LHCN-M2 (cell line): Measurements from ENCODE around the gene HYKK. TPM values are rescaled to one million over a fixed set of nuclear protein-coding genes. Genes with fewer than 3 reads are reported as not detected.
"Not testable (repeated sequence)": the region's sequence is repeated elsewhere in the genome, so short reads cannot be mapped to it uniquely, and the experiment has no call there.

Experiments
- DNase-seq: peaks from one replicate; pipeline ENCODE4 v3.0.0-alpha.2; 2012; ENCODE audit warnings: low read depth
- total RNA-seq: library from RNA; depleted of rRNA; stranded (reverse); fragments of >200 nt; gene quantifications from 2 replicates; pipeline ENCODE4 v1.2.3, GENCODE V29; 2014

HYKK gene
- total RNA-seq, 1 experiment from 2014 or later = 2.2 TPM

DNA sequence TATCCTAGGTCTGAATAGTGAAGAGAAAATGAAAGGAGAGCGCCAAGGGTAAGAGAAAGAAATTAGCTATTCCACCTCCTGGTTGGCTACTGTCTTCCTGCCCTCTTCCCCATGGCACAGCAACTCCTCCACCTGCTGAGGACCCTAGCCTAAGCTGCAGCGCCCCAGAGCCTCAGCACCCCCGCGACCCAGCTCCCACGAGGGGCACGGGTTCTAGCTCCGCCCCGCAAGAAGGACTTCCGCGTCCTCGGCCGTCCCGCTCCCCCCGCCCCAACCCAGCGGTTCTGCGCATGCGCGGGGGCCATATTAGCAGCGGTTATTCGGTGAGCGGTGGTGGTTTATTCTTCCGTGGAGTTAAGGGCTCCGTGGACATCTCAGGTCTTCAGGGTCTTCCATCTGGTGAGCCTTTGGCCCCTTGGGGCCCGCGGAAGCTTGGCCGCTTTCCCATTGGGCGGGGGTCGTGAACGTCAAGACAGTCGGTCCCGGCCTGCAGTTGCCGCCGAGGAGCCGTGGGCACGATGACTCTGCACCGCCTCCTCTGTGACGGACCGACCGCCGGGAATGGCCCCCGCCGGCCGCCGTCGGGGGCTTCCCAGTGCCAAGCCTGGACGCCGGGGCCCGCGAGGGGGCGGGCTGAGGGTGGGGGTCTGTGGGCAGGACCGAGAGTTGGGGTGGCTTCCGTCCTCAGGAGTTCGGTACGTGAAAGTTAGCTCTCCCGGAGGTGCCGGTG lies 32.9 kb downstream of the HYKK start, which contains the start of gene PSMA4:
Gene PSMA4, plus strand, starts transcription at position 304 of the 730 bp plus-strand sequence. CDS start 1,484 bp downstream, outside the sequence.
- DNase-seq = peak; percentile 81

DNA sequence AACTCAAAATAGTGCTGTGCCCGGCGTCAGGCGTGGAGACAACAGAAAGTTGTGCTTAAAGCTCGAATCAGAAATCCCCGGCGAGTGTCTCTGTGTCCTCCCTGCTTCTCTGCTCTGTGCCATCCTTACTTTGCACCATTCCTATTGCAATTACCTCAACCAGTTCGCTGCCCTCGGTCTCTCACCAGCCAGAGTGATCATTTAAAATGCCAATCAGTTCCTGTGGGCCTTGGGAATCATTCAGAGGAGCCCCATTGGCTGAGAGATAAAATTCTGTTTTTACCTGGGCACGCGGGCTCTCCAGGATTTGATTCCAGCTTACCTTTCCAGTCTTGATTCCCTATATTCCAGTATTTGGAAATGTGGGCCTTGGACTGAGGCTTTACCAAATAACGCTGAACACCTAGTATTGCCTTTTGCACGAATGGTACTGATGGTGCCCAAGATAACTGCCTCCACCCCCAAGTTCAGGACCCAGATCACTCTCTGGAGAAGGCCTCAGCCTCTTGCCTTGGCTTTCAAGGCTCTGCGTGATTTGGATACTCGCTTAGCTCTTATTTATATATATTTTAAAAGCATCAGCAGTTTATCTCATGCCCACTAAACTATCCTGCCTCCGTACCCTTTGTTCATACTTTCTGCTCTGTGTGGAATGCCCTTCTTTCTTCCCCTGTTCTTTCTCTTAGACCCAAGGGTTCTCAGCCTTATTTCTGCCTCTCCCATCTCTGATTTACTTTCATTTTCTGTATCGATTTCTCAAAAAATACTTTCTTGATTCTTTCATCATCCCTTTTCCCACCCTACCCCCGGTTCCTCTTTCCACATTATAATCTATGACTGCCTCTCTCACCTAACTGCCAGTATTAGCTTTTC lies 33.7 kb downstream of the HYKK start:
- peak; percentile 1 for DNase-seq

DNA sequence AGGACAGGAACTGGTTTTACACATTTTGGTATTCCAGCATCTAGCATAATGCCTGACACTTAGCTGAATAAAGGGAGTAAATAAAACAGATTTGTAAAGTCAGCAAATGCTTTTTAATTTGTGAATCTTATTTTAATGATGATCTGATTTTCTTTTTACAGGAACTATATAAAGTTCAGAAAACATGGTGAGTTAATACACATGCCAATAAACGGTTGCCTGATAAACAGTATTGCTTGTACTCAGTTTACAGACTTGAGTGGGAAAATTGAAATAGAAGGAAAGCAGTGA lies 34.3 kb downstream of the HYKK start:
- no peak for DNase-seq

DNA sequence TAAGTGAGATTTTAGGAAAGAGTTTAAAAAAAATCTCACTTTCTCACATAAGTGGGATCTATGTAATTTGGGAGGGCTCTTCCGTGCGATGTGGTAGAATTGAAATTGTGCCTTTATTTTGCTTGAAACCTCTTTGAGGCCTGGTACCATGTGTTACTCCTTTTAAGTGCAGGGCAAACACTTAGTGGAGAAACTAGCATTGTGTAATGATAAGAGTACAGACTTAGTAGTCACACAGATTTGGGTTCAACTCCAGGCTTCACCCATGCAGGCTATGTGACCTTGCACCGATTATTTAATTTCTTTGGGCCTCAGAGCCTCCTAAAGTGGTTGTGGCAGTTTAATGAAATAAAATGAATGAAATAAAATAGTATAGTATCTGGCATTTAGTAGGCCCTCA lies 35.3 kb downstream of the HYKK start:
- no peak for DNase-seq

DNA sequence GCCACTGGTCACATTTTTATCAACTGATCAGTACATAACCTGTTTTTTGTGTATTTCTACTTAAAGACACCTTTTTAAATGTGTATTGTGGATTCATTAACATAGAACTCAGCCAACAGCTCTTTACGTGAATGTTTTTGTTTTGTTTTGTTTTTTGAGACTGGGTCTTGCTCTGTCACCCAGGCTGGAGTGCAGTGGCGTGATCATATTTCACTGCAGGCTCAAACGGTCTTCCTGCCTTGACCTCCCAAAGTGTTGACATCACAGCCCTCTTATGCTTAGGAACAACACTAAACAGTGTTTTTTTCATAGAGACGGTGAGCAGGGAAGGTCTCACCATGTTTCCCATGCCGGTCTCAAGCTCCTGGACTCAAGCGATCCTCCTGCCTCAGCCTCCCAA lies 42.8 kb downstream of the HYKK start:
- no peak for DNase-seq

DNA sequence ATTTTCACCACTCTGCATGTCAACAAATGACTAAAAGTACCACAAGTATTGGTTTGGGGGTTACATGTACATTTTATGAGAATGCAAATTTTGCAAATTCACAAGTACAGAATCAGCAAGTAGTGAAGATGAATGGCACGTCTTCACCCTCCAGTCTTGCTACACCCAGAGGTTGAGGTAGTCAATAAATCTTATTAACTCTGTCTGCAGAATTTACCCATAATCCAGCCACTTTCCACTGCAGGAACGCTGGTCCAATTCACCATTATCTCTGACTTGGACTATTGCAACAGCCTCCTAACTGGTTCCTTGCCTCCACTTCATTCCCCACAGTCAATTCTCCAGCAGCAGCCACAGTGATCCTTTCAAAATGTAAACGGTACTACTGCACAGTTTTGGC lies 43.4 kb downstream of the HYKK start:
- no peak for DNase-seq

DNA sequence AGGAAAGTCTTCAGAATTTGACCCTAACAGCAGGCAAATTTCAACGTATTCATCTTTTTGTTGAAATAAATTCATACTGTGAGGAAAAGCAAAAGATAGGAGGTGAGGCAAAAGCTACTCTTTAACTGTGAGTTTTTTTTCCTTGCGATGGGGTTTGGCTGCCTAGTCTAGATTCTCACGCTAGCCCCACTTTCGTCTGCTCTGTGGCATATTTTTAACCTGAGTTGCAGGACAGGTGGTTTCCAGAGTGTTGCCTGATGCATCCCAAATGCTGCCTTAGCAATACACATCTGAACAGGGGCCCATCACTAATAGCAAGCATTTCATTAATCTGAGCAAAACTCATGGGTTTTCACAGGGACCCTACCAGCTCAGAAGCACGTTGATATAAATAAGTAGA lies 44.5 kb downstream of the HYKK start:
- DNase-seq = no peak

DNA sequence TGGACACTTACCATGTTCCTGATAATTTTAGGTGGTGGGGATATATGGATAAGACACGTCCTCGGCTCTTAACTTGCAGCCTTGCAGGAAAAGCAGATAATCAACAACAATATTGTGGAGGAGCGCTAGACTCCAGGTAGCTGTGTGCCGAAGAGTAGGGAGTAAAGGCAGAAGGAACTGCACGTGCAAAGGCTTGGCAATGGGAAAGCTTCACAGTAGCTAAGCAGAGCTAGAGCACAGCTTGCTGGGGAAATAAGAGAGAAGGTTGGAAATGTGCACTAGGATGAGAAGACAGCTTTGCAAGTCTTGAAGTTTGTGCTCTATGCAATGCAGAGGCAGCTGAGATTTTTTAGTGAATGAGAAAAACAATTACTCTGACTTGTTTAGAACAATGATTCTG lies 45.2 kb downstream of the HYKK start:
- DNase-seq = no peak

DNA sequence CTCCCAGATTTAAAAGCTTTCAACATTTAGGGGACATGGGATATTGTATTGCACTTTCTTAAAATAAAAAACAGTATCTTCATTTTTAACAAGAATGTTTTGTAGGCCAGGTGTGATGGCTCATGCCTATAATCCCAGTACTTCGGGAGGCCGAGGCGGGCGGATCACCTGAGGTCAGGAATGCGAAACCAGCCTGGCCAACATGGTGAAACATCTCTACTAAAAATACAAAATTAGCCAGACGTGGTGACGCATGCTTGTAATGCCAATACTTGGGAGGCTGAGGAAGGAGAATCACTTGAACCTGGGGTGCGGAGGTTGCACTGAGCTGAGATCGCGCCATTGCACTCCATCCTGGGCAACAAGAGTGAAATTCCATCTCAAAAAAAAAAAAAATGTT lies 52.8 kb downstream of the HYKK start:
- not testable (repeated sequence) for DNase-seq

DNA sequence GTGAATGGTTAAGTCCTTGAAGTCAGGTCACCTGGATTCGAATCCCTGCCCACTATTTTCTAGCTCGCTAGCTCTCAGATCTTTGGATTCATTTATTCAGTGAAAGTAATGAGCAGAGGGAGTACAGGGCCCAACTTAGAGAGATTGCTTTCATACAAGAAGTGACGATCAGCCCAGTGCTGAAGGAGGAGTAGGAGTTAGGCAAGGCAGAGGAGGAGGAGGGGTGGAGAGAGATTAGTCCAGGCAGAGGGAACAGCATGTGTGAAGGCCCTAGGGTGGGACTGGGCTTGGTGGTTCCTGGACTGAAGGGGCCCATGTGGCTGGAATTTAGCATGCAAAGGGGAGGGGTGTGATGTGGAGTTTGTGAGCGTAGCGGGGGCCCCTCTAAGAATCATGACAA lies 54.1 kb downstream of the HYKK start:
- DNase-seq = no peak

DNA sequence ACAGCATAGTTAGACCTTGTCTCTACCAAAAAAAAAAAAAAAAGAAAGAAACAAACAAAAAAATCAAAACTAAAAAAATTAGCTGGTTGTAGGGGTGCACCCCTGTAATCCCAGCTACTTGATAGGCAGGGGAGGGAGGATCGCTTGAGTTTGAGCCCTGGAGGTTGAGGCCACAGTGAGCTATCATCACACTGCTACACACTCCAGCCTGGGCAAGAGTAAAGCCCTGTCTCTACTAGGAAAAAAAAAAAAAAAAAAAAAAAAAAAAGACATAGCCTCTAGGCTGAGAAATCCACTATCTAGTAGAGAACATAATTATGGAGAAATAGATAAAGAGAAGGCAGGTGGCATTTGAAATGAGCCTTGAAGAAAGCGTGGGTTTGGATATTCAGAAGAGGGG lies 55.7 kb downstream of the HYKK start:
- DNase-seq = no peak

DNA sequence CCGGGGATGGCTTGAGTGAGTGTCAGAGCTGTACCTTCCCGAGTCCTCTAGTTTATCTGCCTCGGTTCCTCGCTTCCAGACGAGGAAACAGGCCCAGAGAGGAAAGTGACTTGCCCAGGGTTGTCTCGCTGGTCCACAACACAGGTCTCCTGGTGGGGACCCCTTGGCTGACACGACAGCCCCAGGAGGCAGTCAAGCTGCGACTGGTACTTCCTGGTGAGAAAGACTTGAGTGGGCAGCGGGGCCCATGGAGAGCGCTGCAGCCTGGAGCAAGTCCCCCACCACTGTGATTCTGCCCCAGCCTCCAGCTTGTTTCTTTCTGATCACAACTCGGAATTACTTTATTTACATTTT lies 57.3 kb downstream of the HYKK start:
- no peak for DNase-seq

DNA sequence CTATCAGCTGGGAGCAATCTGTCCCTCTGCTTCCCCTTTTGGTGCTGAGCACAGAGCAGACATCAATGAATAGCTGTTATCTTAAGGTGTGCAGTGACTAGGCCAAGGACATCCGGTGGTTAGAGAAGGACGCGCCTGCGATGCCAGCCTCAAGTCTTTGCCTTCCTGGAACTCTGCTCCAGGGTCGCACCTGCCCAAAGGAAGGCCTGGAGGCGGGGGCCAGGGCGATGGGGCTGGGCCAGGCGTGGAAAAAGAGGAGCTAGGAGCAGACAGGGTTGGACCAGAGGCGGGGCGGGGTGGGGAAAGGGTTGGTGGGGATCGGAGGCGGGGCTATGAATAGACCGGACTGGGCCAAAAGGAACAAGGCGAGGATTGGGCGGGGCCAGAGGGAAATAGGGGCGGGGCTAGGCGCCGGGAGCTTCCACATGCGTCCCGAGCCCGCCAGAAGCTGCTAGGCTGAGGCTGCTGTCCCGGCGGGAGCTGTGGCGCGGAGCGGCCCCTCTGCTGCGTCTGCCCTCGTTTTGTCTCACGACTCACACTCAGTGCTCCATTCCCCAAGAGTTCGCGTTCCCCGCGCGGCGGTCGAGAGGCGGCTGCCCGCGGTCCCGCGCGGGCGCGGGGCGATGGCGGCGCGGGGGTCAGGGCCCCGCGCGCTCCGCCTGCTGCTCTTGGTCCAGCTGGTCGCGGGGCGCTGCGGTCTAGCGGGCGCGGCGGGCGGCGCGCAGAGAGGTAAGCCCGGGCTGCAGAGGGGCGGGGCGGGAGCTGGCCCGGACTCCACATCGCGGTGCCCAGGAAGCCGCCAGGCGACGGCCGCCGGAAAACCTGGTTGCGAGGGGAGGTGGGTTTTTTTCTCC lies 57.9 kb downstream of the HYKK start, which contains the start of gene CHRNA5:
Gene CHRNA5, plus strand, starts transcription at position 424 of the 854 bp plus-strand sequence. Its CDS starts 200 bp downstream, at position 624.
- DNase-seq = peak; percentile 77

DNA sequence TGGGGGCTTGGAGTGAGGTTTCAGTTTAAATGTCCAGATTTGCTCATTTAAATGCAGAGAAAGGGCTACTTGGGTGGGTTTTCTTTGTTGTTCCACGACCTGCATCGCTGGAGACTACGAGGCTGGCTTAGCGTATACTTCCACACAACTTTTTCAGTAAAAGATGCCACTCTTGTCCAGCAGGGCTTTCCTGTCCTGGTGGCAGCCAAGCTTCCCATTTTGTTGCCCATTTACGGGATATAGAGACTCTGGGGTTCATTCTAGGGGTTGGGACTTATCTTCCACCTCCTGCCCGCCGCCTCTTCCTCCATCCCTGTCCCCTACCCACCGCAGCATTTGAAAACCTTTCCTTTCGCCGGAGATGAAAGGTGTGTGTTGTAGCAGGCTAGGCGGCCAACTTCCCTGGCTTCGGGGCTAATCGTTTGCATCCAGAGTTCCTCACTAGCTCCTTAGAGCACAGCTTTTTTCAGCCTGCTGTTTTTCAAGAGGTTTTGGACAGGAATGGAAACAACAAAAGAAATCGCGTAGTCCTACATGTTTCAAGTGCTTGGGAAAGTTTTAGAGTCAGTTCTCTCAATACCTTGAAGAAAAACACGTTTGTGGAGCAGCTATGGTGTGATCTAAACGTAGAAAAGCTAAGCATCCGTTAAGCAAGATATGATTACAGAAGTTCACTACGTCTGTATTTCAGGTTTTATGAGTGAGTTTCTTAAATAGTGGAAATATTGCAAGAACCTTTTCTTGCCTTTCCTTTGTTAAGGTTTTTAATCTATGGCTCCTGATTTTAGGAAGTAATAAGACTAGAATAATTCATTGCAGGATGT lies 58.8 kb downstream of the HYKK start:
- peak; percentile 38 for DNase-seq

DNA sequence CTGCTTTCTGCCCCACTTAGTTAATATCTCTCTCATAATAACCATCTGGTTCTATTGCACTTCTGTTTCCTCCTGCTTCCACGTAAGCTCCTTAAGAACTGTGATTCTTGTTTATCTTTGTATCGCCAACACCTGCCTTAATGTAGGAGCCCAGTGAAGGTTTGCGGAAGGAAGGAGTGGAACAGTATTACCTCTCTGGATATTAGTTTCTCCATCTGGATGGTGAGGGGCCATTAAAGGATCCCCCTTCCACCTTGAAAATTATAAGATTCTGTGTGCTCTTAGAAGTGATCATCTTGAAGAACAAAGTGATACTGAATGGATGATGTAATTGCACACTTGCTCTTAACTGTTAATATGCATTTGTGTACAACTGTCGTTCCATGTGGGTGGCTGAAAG lies 60.2 kb downstream of the HYKK start:
- DNase-seq = no peak

DNA sequence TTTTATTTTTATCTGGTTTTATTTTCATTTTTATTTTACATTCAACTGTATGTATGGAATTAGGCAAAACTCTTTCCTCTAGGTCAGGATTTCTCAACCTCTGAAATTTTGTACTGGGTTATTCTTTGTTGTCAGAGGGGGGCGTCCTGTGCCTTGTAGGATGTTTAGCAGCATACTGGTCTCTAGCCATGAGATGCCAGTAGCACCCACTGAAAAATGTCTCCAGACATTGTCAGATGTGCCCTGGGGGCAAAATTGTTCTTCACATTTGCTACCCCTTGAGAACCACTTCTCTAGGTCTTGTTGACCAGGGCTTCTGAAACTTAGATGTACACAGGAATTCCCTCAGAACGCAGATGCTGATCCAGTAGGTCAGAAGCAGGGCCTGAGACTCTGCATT lies 63.3 kb downstream of the HYKK start:
- DNase-seq = no peak

DNA sequence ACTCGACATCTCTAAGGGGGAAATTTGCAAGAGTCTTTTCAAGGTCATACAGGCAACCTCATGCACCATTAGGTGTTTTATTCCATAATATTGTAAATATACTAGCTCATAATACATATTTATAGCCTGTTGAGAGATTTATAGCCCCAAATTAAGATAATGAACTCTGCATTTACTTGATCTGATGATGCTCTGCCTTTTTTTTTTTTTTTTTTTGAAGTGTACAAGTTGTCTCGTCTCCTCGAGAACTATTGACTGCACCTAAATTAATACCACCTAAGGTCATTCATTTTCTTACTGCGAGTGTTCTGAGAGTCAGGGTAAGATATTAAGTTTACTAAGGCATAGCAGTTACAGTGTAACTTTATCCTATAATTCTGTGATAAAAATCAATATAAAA lies 64.0 kb downstream of the HYKK start:
- DNase-seq = no peak

DNA sequence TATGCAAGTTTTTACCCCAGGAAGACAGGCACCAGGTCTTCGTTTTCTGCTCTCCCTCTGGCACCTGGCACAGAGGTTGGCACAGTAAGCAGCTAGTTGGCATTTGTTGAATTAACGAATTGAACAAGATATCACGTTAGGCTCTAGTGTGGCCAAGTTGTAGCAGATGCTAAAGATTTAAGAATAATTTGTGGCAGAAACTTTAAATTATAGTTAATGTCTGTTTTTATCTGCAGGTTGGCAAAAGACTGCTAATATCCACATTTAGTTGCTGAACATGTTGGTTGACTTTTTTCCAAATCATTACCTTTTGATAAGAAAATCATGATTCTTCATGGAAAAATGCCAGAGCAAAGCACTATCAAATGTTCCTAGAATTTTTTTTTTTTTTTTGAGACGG lies 66.0 kb downstream of the HYKK start:
- DNase-seq = no peak

DNA sequence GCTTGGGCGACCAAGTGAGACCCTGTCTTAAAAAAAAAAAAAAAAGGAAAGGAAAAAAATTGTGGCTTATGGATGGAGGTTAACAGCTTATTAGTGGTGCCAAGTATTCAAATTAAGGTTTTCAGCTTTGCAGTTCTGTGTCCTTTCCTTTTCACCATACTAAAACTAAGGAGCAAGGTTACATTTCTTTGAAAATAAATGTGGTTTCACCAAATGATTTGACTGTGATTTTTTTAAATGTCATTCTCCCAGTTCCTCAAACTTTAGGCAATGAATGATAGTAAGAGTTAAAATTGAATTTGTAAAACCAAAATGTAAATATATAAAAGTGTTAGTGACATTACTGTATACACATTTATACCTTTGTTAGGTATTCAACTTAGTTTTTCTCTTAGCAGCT lies 67.6 kb downstream of the HYKK start:
- DNase-seq = no peak
